Keratinocyte (primary cell): ENCODE data around the gene DDB1. TPM values are rescaled to one million over a fixed set of nuclear protein-coding genes. Genes with fewer than 3 reads are reported as not detected.
A peak's percentile ranks its signal among the peaks of the same experiment; 100 is the strongest.

Source experiments
- DNase-seq: peaks from one replicate; pipeline ENCODE4 v3.0.0-alpha.2; 2011; ENCODE audit warnings: low read depth, missing footprints, low spot score
- FAIRE-seq: peaks from 2 replicates; lab custom pipeline; 2011; peaks lifted over from hg19 to GRCh38; lab: Jason Lieb, UNC
- H2AFZ ChIP-seq: 2 replicates; pipeline ENCODE4 v1.6.0; 2012; ENCODE audit warnings: low read length, control low read depth, inconsistent platforms; ENCODE audit not compliant: control insufficient read depth
- H3K27ac ChIP-seq: 2 replicates; pipeline ENCODE4 v1.5.1; 2011; ENCODE audit warnings: low read length; ENCODE audit not compliant: control insufficient read depth, insufficient read depth
- H3K27me3 ChIP-seq: 3 replicates; pipeline ENCODE4 v1.6.0; 2011; ENCODE audit warnings: low read length; ENCODE audit not compliant: control insufficient read depth, insufficient read depth; ENCODE audit errors: extremely low read depth
- H3K36me3 ChIP-seq, 2 experiments: 2 replicates in 1 of 2; 3 replicates in 1 of 2; pipeline ENCODE4 v1.5.1; 2011; ENCODE audit warnings: low read length in 2 of 2, mild to moderate bottlenecking in 1 of 2; ENCODE audit not compliant: control insufficient read depth in 2 of 2, insufficient read depth in 2 of 2; ENCODE audit errors: extremely low read depth in 1 of 2
- H3K4me1 ChIP-seq: 3 replicates; pipeline ENCODE4 v1.5.1; 2011; ENCODE audit warnings: low read length; ENCODE audit not compliant: control insufficient read depth, insufficient read depth; ENCODE audit errors: extremely low read depth
- H3K4me2 ChIP-seq: 3 replicates; pipeline ENCODE4 v1.6.0; 2011; ENCODE audit warnings: low read depth, low read length; ENCODE audit not compliant: control insufficient read depth, insufficient read depth; ENCODE audit errors: extremely low read depth
- H3K4me3 ChIP-seq, 3 experiments: fragments of 200-600 bp in 1 of 3; sonication (generic) in 1 of 3; 2 replicates in 2 of 3; 3 replicates in 1 of 3; pipeline ENCODE4 v1.5.1; 2011 to 2016; ENCODE audit warnings: low read length in 3 of 3, mild to moderate bottlenecking in 3 of 3, control low read depth in 2 of 3, inconsistent platforms in 1 of 3, low read depth in 1 of 3, mixed read lengths in 1 of 3, mixed run types in 1 of 3, moderate library complexity in 1 of 3; ENCODE audit not compliant: control insufficient read depth in 2 of 3, insufficient read depth in 2 of 3; ENCODE audit errors: extremely low read depth in 1 of 3
- H3K79me2 ChIP-seq: 2 replicates; pipeline ENCODE4 v1.6.0; 2012; ENCODE audit warnings: low read length; ENCODE audit not compliant: control insufficient read depth, insufficient read depth
- H3K9ac ChIP-seq: 3 replicates; pipeline ENCODE4 v1.6.0; 2011; ENCODE audit warnings: low read length; ENCODE audit not compliant: control insufficient read depth, insufficient read depth; ENCODE audit errors: extremely low read depth
- H3K9me1 ChIP-seq: 3 replicates; pipeline ENCODE4 v1.6.0; 2011; ENCODE audit warnings: low read length; ENCODE audit not compliant: control insufficient read depth, insufficient read depth; ENCODE audit errors: extremely low read depth
- H3K9me3 ChIP-seq: 2 replicates; pipeline ENCODE4 v1.5.1; 2012; ENCODE audit warnings: low read depth, low read length; ENCODE audit not compliant: control insufficient read depth
- H4K20me1 ChIP-seq: 3 replicates; pipeline ENCODE4 v1.6.0; 2011; ENCODE audit warnings: low read length; ENCODE audit not compliant: control insufficient read depth, insufficient read depth; ENCODE audit errors: extremely low read depth
- CTCF ChIP-seq, 3 experiments: IDR thresholded peaks in 1 of 3; conservative IDR thresholded peaks in 1 of 3; optimal IDR thresholded peaks in 1 of 3; 2 replicates in 2 of 3; 3 replicates in 1 of 3; pipeline versions ENCODE3 to v1.5.1; 2011; ENCODE audit warnings: low read length in 3 of 3, mild to moderate bottlenecking in 3 of 3, moderate library complexity in 2 of 3, control low read depth in 1 of 3, inconsistent platforms in 1 of 3; ENCODE audit not compliant: insufficient read depth in 2 of 3; ENCODE audit errors: extremely low read depth in 1 of 3
- EZH2 ChIP-seq: IDR thresholded peaks from one replicate; pipeline ENCODE4 v1.6.1; 2012; ENCODE audit warnings: inconsistent platforms, mild to moderate bottlenecking, low read length, moderate library complexity
- dilution Hi-C: fragments of 300-500 bp; cut with MboI; formaldehyde crosslinking; loops from one replicate; pipeline ENCODE4 v1.7.0; 2020; ENCODE audit warnings: low sequenced_read_pairs; ENCODE audit not compliant: extremely low pct_ligation_motif_present
- polyA plus RNA-seq, 5 experiments: library from polyadenylated mRNA; depleted of rRNA in 3 of 5; stranded (reverse) in 3 of 5; stranded (forward) in 1 of 5; unstranded in 1 of 5; fragments of >200 nt; gene quantifications; 1 replicate in 1 of 5; 2 replicates in 3 of 5; 3 replicates in 1 of 5; pipeline versions ENCODE4 v1.2.1 to v1.2.3, GENCODE V29; 2011 to 2012; ENCODE audit warnings: missing spikeins in 2 of 5, low read depth in 1 of 5, low replicate concordance in 1 of 5

DDB1 gene
- polyA plus RNA-seq, 1 donor (not counting 4 experiments of a cell fraction or from before 2014, with no cell fraction given), result 187 TPM

GRCh38 chr11:61334434-61335354 lies 1.8 kb upstream of the DDB1 start:
- dilution Hi-C loops, result no loop called here
- H4K20me1 ChIP-seq, result peaks cover 3% of the 10 kb centered on the region
- peak overlapping the region; percentile 99 for H3K4me2 ChIP-seq
- peaks cover 5 to 6% of the 10 kb centered on the region in 2 experiments for H3K36me3 ChIP-seq
- no peak for DNase-seq
- no peak overlapping the region for H2AFZ ChIP-seq
- no peak overlapping the region for H3K4me3 ChIP-seq
- H3K79me2 ChIP-seq, result peaks cover 32% of the 10 kb centered on the region
- no peaks in the 10 kb centered on the region for H3K27me3 ChIP-seq
- peaks cover 30% of the 10 kb centered on the region for H3K4me1 ChIP-seq
- FAIRE-seq, result no peak
- peak overlapping the region; percentile 5 for H3K27ac ChIP-seq
- no peak for TF ChIP-seq EZH2
- no peak for TF ChIP-seq CTCF (optimal IDR thresholded peaks at IDR 0.05 in 1 of 3, IDR thresholded peaks at IDR 0.05 in 1 of 3, conservative IDR thresholded peaks at IDR 0.05 in 1 of 3; ENCODE audit: extremely low read depth in 1 of 3, insufficient read depth in 2 of 3, low read length in 3 of 3)
- H3K9me1 ChIP-seq, result no peaks in the 10 kb centered on the region
- no peak overlapping the region for H3K9ac ChIP-seq
- no peaks in the 10 kb centered on the region for H3K9me3 ChIP-seq

DNA sequence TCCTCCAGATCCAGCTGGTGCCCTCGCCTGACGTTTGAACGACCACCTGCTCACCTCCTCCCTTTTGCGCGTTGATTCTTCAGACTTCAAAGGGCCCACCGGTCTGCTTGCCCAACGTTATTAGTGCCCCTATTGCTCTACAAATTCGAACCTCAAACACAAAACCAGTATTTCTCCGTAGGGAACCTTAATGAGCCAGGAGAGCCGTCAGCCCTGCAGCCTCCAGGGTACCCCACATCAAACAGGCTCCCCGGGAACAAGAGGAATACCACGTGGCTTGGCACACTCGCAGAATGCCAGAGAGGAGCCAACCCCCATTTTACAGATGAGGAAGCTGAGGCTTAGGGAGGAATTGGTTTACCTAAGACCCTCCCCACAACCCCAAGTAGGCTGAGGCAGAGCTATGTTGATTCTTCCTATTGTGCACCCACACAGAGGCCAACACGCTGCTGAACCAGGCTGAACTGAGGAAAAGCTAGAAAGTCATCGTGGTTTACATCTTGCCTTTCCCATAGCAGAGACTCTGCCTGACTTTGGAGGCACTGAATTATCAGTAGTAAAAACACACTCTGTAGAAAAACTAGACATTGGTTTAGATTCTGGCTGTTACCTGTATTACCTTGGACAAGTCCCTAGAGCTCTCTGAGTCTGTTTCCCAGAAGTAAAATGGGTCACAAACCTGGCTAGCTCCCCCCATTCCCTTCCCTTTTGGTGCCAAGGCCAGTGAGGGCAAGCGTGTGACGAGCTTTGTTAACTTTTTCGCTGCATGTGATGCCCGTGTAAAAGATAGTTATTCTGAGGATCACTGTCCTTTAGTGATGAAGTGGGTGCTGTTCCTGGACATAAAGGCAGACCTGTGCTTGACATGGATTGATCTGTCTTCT lies 887 bp upstream of the DDB1 start:
- FAIRE-seq, result no peak
- no peaks in the 10 kb centered on the region for H3K27me3 ChIP-seq
- dilution Hi-C loops, result no loop called here
- peaks cover 30% of the 10 kb centered on the region for H3K4me1 ChIP-seq
- H2AFZ ChIP-seq, result peak overlapping the region; percentile 83
- H3K4me2 ChIP-seq, result peak overlapping the region; percentile 99
- no peaks in the 10 kb centered on the region for H3K9me3 ChIP-seq
- H3K79me2 ChIP-seq, result peaks cover 41% of the 10 kb centered on the region
- H4K20me1 ChIP-seq, result peaks cover 3% of the 10 kb centered on the region
- H3K9ac ChIP-seq, result peak overlapping the region; percentile 99
- H3K4me3 ChIP-seq, result peak overlapping the region; percentile 84 to 92 (median 87)
- H3K9me1 ChIP-seq, result no peaks in the 10 kb centered on the region
- no peak for DNase-seq
- no peak for TF ChIP-seq CTCF (optimal IDR thresholded peaks at IDR 0.05 in 1 of 3, IDR thresholded peaks at IDR 0.05 in 1 of 3, conservative IDR thresholded peaks at IDR 0.05 in 1 of 3; ENCODE audit: extremely low read depth in 1 of 3, insufficient read depth in 2 of 3, low read length in 3 of 3)
- TF ChIP-seq EZH2, result no peak
- H3K27ac ChIP-seq, result peak overlapping the region; percentile 89
- H3K36me3 ChIP-seq, result peaks cover 11 to 14% of the 10 kb centered on the region in 2 experiments
